K562 (cell line): Measurements from ENCODE around the gene KCTD19.

ENCODE experiments used
- ARID1B ChIP-seq: fragments of 450-650 bp; IDR thresholded peaks from 2 replicates; pipeline ENCODE4 v1.6.1; 2016; ENCODE audit warnings: antibody characterized with exemption, mild to moderate bottlenecking, inconsistent platforms
- CEBPB ChIP-seq: fragments of 450-650 bp; IDR thresholded peaks from 2 replicates; pipeline ENCODE4 v1.6.1; 2016; ENCODE audit warnings: missing genetic modification characterization, missing compliant biosample characterization
- EP300 ChIP-seq: IDR thresholded peaks from 2 replicates; pipeline ENCODE4 v1.6.1; 2012; ENCODE audit warnings: low read length, improper control_type of control experiment
- FOSL1 ChIP-seq: fragments of 200-800 bp; sonication (Bioruptor generic); conservative IDR thresholded peaks from 2 replicates; pipeline ENCODE4 v1.6.1; 2016; ENCODE audit warnings: missing genetic modification characterization, missing compliant biosample characterization
- HLTF ChIP-seq: fragments of 450-650 bp; IDR thresholded peaks from 2 replicates; pipeline ENCODE4 v1.6.1; 2016
- HNRNPL ChIP-seq: fragments of 200-400 bp; formaldehyde crosslinking; IDR thresholded peaks from 2 replicates; pipeline ENCODE4 v1.6.1; 2017; ENCODE audit warnings: low read depth, mild to moderate bottlenecking, low read length
- JUNB ChIP-seq: fragments of 450-650 bp; formaldehyde crosslinking; conservative IDR thresholded peaks from 2 replicates; pipeline ENCODE4 v1.4.0; 2020; ENCODE audit warnings: mild to moderate bottlenecking
- POLR2A ChIP-seq: fragments of 450-650 bp; conservative IDR thresholded peaks from 2 replicates; pipeline ENCODE4 v1.6.1; 2016
- SMARCE1 ChIP-seq: fragments of 450-650 bp; IDR thresholded peaks from 2 replicates; pipeline ENCODE4 v1.7.1; 2016; ENCODE audit warnings: mild to moderate bottlenecking
- SMC3 ChIP-seq: conservative IDR thresholded peaks from 2 replicates; pipeline ENCODE4 v1.6.1; 2011; ENCODE audit warnings: low read depth, low read length, improper control_type of control experiment; ENCODE audit not compliant: insufficient read depth
- TGIF2 ChIP-seq: sonication (generic); formaldehyde crosslinking; IDR thresholded peaks from 2 replicates; pipeline ENCODE4 v1.8.1; 2022; ENCODE audit warnings: mild to moderate bottlenecking, missing genetic modification reagents, moderate library complexity
- ZNF134 ChIP-seq: fragments of 250-450 bp; sonication (Bioruptor Pico); conservative IDR thresholded peaks from 2 replicates; pipeline ENCODE4 v1.4.0; 2020
- TF ChIP-seq, protein P1 (sequence below), 3 experiments: IDR thresholded peaks in 2 of 3; conservative IDR thresholded peaks in 1 of 3; 2 replicates each; pipeline ENCODE4 v1.5.1; 2011 to 2012; ENCODE audit warnings: low read length in 3 of 3, mild to moderate bottlenecking in 3 of 3, control low read depth in 2 of 3, improper control_type of control experiment in 1 of 3, inconsistent platforms in 1 of 3, low read depth in 1 of 3, mixed read lengths in 1 of 3, moderate library complexity in 1 of 3; ENCODE audit not compliant: insufficient read depth in 2 of 3
- TF ChIP-seq, protein P2 (sequence below), 2 experiments: fragments of 450-650 bp; formaldehyde crosslinking in 1 of 2; IDR thresholded peaks; 2 replicates each; pipeline versions ENCODE4 v1.4.0 to v1.6.1; 2014 to 2020; ENCODE audit warnings: mild to moderate bottlenecking in 2 of 2, borderline replicate concordance in 1 of 2, low read depth in 1 of 2

DNA sequence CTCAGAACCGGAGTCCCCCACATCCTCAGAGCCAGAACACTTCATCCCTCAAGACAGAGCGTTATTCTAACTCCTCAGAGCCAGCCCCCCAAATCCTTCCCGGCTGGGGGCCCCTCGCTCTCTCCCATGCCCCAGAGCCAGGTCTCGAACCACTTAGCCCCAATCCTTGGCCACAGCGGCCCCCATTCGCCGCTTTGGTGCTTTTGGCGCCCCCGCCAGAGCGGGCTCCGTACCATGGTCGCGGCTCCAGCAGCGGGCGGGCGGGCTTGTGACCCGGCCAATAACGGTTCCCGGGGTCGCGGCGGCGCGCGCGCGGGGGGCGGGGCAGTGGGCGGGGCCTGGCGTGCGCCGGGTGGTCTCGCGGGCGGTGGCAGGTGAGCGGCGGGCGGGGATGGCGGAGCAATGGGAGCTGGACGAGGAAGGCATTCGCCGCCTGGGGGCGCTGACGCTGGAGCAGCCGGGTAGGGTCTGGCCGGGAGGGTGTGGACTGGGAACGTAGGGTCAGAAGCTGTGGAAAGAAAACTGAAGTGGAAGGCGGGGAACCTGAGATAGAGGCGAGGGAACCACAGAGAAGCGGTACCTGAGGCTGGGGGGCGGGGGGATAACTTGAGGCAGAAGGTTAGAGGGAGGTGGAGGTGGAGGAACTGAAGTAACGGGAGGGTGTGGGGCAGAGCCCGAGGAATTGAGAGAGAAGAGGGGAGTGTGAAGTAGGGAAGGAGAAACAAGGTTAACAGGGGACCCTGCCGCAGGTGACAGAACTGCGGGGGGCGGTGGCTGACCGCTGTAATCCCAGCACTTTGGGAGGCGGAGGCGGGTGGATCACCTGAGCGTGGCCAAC lies at the start of gene KCTD19, which contains the start of gene LRRC36:
- no peak; the same call in 1 of the 2 replicates for TF ChIP-seq SMARCE1
- peak; percentile 17; the same call in 1 of the 2 replicates for TF ChIP-seq POLR2A
- TF ChIP-seq SMC3: peak; percentile 38
- no peak for TF ChIP-seq EP300
- TF ChIP-seq, protein P1, sequence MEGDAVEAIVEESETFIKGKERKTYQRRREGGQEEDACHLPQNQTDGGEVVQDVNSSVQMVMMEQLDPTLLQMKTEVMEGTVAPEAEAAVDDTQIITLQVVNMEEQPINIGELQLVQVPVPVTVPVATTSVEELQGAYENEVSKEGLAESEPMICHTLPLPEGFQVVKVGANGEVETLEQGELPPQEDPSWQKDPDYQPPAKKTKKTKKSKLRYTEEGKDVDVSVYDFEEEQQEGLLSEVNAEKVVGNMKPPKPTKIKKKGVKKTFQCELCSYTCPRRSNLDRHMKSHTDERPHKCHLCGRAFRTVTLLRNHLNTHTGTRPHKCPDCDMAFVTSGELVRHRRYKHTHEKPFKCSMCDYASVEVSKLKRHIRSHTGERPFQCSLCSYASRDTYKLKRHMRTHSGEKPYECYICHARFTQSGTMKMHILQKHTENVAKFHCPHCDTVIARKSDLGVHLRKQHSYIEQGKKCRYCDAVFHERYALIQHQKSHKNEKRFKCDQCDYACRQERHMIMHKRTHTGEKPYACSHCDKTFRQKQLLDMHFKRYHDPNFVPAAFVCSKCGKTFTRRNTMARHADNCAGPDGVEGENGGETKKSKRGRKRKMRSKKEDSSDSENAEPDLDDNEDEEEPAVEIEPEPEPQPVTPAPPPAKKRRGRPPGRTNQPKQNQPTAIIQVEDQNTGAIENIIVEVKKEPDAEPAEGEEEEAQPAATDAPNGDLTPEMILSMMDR (IDR thresholded peaks at IDR 0.05 in 2 of 3, conservative IDR thresholded peaks at IDR 0.05 in 1 of 3; ENCODE audit: insufficient read depth in 2 of 3, low read depth in 1 of 3, low read length in 3 of 3): peak; percentile 62 to 75 (median 72)
- TF ChIP-seq FOSL1 (tag): no peak
- TF ChIP-seq, protein P2, sequence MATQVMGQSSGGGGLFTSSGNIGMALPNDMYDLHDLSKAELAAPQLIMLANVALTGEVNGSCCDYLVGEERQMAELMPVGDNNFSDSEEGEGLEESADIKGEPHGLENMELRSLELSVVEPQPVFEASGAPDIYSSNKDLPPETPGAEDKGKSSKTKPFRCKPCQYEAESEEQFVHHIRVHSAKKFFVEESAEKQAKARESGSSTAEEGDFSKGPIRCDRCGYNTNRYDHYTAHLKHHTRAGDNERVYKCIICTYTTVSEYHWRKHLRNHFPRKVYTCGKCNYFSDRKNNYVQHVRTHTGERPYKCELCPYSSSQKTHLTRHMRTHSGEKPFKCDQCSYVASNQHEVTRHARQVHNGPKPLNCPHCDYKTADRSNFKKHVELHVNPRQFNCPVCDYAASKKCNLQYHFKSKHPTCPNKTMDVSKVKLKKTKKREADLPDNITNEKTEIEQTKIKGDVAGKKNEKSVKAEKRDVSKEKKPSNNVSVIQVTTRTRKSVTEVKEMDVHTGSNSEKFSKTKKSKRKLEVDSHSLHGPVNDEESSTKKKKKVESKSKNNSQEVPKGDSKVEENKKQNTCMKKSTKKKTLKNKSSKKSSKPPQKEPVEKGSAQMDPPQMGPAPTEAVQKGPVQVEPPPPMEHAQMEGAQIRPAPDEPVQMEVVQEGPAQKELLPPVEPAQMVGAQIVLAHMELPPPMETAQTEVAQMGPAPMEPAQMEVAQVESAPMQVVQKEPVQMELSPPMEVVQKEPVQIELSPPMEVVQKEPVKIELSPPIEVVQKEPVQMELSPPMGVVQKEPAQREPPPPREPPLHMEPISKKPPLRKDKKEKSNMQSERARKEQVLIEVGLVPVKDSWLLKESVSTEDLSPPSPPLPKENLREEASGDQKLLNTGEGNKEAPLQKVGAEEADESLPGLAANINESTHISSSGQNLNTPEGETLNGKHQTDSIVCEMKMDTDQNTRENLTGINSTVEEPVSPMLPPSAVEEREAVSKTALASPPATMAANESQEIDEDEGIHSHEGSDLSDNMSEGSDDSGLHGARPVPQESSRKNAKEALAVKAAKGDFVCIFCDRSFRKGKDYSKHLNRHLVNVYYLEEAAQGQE (IDR thresholded peaks at IDR 0.05; ENCODE audit: borderline replicate concordance): no peak; the same call in 1 of the 2 replicates
- TF ChIP-seq, protein P2 (CRISPR knock-in tag; IDR thresholded peaks at IDR 0.05; ENCODE audit: low read depth): no peak
- no peak for TF ChIP-seq CEBPB (tag)
- no peak for TF ChIP-seq JUNB (CRISPR knock-in tag)
- TF ChIP-seq TGIF2 (CRISPR knock-in tag): no peak
- TF ChIP-seq HNRNPL: no peak
- peak; percentile 86; the same call in 1 of the 2 replicates for TF ChIP-seq HLTF
- TF ChIP-seq ARID1B: peak; percentile 30
- TF ChIP-seq ZNF134: no peak
